HepG2 (cell line): ENCODE results near the gene TRIM31. TPM values are rescaled to one million over a fixed set of nuclear protein-coding genes. Genes with fewer than 3 reads are reported as not detected.

Source experiments
- FOXA1 ChIP-seq, 2 experiments: fragments of 450-650 bp in 1 of 2; sonication (generic) in 1 of 2; formaldehyde crosslinking in 1 of 2; IDR thresholded peaks; 2 replicates each; pipeline versions ENCODE4 v1.4.0 to v1.6.1; 2016 to 2020; ENCODE audit warnings: missing genetic modification reagents in 1 of 2
- HNRNPH1 ChIP-seq: fragments of 200-400 bp; formaldehyde crosslinking; optimal IDR thresholded peaks from 2 replicates; pipeline ENCODE3; 2017; ENCODE audit warnings: mild to moderate bottlenecking, low read depth, low read length
- JDP2 ChIP-seq: sonication (generic); formaldehyde crosslinking; IDR thresholded peaks from 2 replicates; pipeline ENCODE4 v1.8.1; 2022; ENCODE audit warnings: missing genetic modification reagents, borderline replicate concordance
- KDM6A ChIP-seq: IDR thresholded peaks from 2 replicates; pipeline ENCODE4 v1.6.1; 2016; ENCODE audit warnings: low read depth
- NBN ChIP-seq: fragments of 450-650 bp; conservative IDR thresholded peaks from 2 replicates; pipeline ENCODE4 v1.6.1; 2017
- NR3C1 ChIP-seq: sonication (generic); formaldehyde crosslinking; IDR thresholded peaks from 2 replicates; pipeline ENCODE4 v1.4.0; 2020; ENCODE audit warnings: missing genetic modification reagents
- SUZ12 ChIP-seq: fragments of 150-350 bp; IDR thresholded peaks from 2 replicates; pipeline ENCODE4 v1.6.1; 2014; ENCODE audit warnings: low read depth, low read length
- U2AF1 ChIP-seq: fragments of 200-400 bp; formaldehyde crosslinking; optimal IDR thresholded peaks from 2 replicates; pipeline ENCODE3; 2017; ENCODE audit warnings: mild to moderate bottlenecking, low read depth, low read length
- XRCC5 ChIP-seq: fragments of 200-400 bp; formaldehyde crosslinking; optimal IDR thresholded peaks from 2 replicates; pipeline ENCODE3; 2017; ENCODE audit warnings: mild to moderate bottlenecking, low read length
- YY1 ChIP-seq: IDR thresholded peaks from 2 replicates; pipeline ENCODE4 v1.6.1; 2011; ENCODE audit warnings: low read length, low read depth, moderate library complexity, mild to moderate bottlenecking; ENCODE audit not compliant: insufficient read depth, insufficient replicate concordance
- ZFX ChIP-seq: sonication (generic); formaldehyde crosslinking; IDR thresholded peaks from 2 replicates; pipeline ENCODE4 v1.4.0; 2020; ENCODE audit warnings: mild to moderate bottlenecking, low read depth, missing genetic modification reagents, moderate library complexity
- ZNF205 ChIP-seq: IDR thresholded peaks from 2 replicates; pipeline ENCODE4 v1.6.1; 2018; ENCODE audit warnings: missing biosample characterization, missing genetic modification reagents
- ZNF451 ChIP-seq: sonication (generic); formaldehyde crosslinking; IDR thresholded peaks from 2 replicates; pipeline ENCODE4 v1.5.0; 2020; ENCODE audit warnings: mild to moderate bottlenecking, missing genetic modification reagents
- polyA plus RNA-seq, 8 experiments: library from polyadenylated mRNA; depleted of rRNA in 3 of 8; stranded (reverse) in 7 of 8; unstranded in 1 of 8; fragments of >200 nt; fragmentation: Illumina TruSeq in 4 of 8; extraction: Trizol in 4 of 8; gene quantifications; 2 replicates each; pipeline versions ENCODE4 v1.2.1 to v1.2.3, GENCODE V29; 2011 to 2016; ENCODE audit warnings: low read depth in 4 of 8, missing spikeins in 1 of 8, mixed read lengths in 1 of 8; ENCODE audit not compliant: insufficient read depth in 1 of 8
- total RNA-seq, 5 experiments: library from RNA; depleted of rRNA; stranded (reverse); fragments of >200 nt; fragmentation: Illumina TruSeq; extraction: Trizol; gene quantifications; 2 replicates each; pipeline ENCODE4 v1.2.3, GENCODE V29; 2016; ENCODE audit warnings: low read depth in 1 of 5
- TF ChIP-seq, protein P1 (sequence below): sonication (generic); formaldehyde crosslinking; IDR thresholded peaks from 2 replicates; pipeline ENCODE4 v1.5.0; 2020; ENCODE audit warnings: mild to moderate bottlenecking, missing genetic modification reagents
- TF ChIP-seq, protein P2 (sequence below): IDR thresholded peaks from 2 replicates; pipeline ENCODE4 v1.6.1; 2012; ENCODE audit warnings: low read length, improper control_type of control experiment
- TF ChIP-seq, protein P3 (sequence below): sonication (generic); formaldehyde crosslinking; IDR thresholded peaks from 2 replicates; pipeline ENCODE4 v1.9.0; 2021; ENCODE audit warnings: missing genetic modification reagents, borderline replicate concordance

TRIM31 gene
- total and polyA plus RNA-seq, 2 of the 13 experiments (the other 11 are each of a cell fraction or from before 2014, with no cell fraction given): 0.13 to 0.51 TPM

DNA sequence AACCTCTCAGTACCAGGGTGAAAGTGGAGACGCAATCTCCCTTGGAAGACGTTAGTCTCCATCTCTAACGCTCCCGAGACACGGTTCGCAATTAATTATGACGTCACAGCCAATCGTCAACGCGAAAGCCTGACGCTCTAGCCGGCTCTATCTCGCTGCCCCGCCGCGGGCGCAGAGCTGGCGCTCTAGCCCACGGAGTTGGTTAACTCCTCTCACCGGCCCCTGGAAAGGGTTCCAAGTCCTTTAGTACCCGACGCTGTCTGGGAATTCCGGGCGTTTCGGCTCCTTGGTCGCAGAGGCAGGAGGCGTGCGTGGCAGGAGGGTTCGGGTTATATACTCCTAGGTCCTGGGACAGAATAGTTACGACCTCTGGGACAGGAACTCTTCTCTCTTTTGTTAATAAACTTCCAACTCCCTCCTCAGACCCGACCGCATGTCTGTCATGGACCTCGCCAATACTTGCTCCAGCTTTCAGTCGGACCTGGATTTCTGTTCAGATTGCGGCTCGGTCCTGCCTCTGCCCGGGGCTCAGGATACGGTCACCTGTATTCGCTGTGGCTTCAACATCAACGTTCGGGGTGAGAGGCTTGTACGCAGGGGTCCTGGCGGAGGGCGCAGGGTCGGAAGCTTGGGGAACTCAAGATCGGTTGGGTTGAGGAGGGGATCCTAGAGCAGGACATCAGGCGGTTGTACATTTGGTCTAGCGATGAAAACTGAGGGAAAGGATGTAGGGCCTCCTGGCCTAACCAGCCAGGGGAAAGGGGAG is 51.6 kb downstream of the TRIM31 start, which contains the start of gene POLR1H (continued):
- TF ChIP-seq, protein P1, sequence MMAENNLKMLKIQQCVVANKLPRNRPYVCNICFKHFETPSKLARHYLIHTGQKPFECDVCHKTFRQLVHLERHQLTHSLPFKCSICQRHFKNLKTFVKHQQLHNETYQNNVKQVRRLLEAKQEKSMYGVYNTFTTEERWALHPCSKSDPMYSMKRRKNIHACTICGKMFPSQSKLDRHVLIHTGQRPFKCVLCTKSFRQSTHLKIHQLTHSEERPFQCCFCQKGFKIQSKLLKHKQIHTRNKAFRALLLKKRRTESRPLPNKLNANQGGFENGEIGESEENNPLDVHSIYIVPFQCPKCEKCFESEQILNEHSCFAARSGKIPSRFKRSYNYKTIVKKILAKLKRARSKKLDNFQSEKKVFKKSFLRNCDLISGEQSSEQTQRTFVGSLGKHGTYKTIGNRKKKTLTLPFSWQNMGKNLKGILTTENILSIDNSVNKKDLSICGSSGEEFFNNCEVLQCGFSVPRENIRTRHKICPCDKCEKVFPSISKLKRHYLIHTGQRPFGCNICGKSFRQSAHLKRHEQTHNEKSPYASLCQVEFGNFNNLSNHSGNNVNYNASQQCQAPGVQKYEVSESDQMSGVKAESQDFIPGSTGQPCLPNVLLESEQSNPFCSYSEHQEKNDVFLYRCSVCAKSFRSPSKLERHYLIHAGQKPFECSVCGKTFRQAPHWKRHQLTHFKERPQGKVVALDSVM (CRISPR knock-in tag): peak; percentile 36; the same call in 1 of the 2 replicates
- TF ChIP-seq FOXA1 (IDR thresholded peaks at IDR 0.05) (no peak), FOXA1 (CRISPR knock-in tag; IDR thresholded peaks at IDR 0.05) (peak; percentile 62), ZNF451 (CRISPR knock-in tag) (no peak; the same call in none of the 2 replicates), KDM6A (no peak), NR3C1 (no peak), SUZ12 (no peak), ZNF205 (CRISPR knock-in tag) (peak; percentile 75; the same call in 1 of the 2 replicates), XRCC5 (peak; percentile 84), NBN (no peak), HNRNPH1 (no peak), YY1 (peak; percentile 87), JDP2 (no peak), U2AF1 (peak; percentile 100), ZFX (CRISPR knock-in tag) (peak; percentile 73; the same call in 1 of the 2 replicates)
- TF ChIP-seq, protein P2, sequence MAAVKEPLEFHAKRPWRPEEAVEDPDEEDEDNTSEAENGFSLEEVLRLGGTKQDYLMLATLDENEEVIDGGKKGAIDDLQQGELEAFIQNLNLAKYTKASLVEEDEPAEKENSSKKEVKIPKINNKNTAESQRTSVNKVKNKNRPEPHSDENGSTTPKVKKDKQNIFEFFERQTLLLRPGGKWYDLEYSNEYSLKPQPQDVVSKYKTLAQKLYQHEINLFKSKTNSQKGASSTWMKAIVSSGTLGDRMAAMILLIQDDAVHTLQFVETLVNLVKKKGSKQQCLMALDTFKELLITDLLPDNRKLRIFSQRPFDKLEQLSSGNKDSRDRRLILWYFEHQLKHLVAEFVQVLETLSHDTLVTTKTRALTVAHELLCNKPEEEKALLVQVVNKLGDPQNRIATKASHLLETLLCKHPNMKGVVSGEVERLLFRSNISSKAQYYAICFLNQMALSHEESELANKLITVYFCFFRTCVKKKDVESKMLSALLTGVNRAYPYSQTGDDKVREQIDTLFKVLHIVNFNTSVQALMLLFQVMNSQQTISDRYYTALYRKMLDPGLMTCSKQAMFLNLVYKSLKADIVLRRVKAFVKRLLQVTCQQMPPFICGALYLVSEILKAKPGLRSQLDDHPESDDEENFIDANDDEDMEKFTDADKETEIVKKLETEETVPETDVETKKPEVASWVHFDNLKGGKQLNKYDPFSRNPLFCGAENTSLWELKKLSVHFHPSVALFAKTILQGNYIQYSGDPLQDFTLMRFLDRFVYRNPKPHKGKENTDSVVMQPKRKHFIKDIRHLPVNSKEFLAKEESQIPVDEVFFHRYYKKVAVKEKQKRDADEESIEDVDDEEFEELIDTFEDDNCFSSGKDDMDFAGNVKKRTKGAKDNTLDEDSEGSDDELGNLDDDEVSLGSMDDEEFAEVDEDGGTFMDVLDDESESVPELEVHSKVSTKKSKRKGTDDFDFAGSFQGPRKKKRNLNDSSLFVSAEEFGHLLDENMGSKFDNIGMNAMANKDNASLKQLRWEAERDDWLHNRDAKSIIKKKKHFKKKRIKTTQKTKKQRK: no peak
- TF ChIP-seq, protein P3, sequence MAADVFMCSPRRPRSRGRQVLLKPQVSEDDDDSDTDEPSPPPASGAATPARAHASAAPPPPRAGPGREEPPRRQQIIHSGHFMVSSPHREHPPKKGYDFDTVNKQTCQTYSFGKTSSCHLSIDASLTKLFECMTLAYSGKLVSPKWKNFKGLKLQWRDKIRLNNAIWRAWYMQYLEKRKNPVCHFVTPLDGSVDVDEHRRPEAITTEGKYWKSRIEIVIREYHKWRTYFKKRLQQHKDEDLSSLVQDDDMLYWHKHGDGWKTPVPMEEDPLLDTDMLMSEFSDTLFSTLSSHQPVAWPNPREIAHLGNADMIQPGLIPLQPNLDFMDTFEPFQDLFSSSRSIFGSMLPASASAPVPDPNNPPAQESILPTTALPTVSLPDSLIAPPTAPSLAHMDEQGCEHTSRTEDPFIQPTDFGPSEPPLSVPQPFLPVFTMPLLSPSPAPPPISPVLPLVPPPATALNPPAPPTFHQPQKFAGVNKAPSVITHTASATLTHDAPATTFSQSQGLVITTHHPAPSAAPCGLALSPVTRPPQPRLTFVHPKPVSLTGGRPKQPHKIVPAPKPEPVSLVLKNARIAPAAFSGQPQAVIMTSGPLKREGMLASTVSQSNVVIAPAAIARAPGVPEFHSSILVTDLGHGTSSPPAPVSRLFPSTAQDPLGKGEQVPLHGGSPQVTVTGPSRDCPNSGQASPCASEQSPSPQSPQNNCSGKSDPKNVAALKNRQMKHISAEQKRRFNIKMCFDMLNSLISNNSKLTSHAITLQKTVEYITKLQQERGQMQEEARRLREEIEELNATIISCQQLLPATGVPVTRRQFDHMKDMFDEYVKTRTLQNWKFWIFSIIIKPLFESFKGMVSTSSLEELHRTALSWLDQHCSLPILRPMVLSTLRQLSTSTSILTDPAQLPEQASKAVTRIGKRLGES: peak; percentile 79; the same call in 1 of the 2 replicates
